Erythroblast (primary cell): ENCODE data around the gene HEXIM2.

Source experiments
- GATA1 ChIP-seq: IDR thresholded peaks from 2 replicates; pipeline ENCODE4 v1.6.1; 2011; ENCODE audit warnings: low read depth, mild to moderate bottlenecking, control low read depth, low read length, moderate library complexity
- POLR2A ChIP-seq: IDR thresholded peaks from 2 replicates; pipeline ENCODE4 v1.6.1; 2011; ENCODE audit warnings: mild to moderate bottlenecking, low read length

DNA sequence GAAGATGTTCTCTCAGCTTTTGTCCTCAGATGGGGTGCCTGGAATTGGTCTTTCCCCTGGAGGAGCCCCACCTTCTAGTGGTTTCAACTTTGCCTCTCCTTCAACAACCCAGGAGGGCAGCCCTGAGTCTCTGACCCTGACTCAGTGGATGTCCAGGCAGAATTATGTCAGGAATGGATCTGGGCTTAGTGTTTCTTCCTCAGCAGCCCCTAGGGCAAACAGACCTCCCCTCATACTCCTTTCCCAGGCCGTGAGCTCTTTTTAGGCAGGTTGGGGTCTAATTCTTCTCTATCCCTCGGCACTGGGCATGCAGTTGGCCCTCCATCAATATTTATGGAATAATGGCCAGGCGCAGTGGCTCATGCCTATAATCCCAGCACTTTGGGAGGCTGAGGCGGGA, 39.8 kb downstream of the HEXIM2 start:
- no peak for TF ChIP-seq POLR2A
- no peak for TF ChIP-seq GATA1
